ENCODE results near the gene NOS1.

NOS1 gene

GRCh38 chr12:117192057-117192456 is 169.4 kb downstream of the NOS1 start:
- no peak for ATAC-seq
- TF ChIP-seq TCF4 (CRISPR knock-in tag; IDR thresholded peaks at IDR 0.05; ENCODE audit: borderline replicate concordance) (no peak), CREB5 (CRISPR knock-in tag; IDR thresholded peaks at IDR 0.05; ENCODE audit: low read depth) (no peak), GLIS3 (CRISPR knock-in tag; IDR thresholded peaks at IDR 0.05) (no peak), PATZ1 (CRISPR knock-in tag; IDR thresholded peaks at IDR 0.05; ENCODE audit: borderline replicate concordance) (no peak), PPARA (CRISPR knock-in tag; IDR thresholded peaks at IDR 0.05; ENCODE audit: borderline replicate concordance) (no peak), ZNF8 (CRISPR knock-in tag; IDR thresholded peaks at IDR 0.05) (no peak), SNAI2 (CRISPR knock-in tag; IDR thresholded peaks at IDR 0.05) (no peak), ZFP3 (CRISPR knock-in tag; IDR thresholded peaks at IDR 0.05) (no peak), ISL1 (CRISPR knock-in tag; IDR thresholded peaks at IDR 0.05) (no peak), ZFP30 (CRISPR knock-in tag; IDR thresholded peaks at IDR 0.05) (no peak), ARNTL (CRISPR knock-in tag; IDR thresholded peaks at IDR 0.05; ENCODE audit: borderline replicate concordance, low read depth) (no peak), ZNF565 (CRISPR knock-in tag; conservative IDR thresholded peaks at IDR 0.05; ENCODE audit: low read depth) (no peak), CSRNP3 (CRISPR knock-in tag; IDR thresholded peaks at IDR 0.05) (no peak), POU6F1 (CRISPR knock-in tag; IDR thresholded peaks at IDR 0.05; ENCODE audit: borderline replicate concordance, low read depth) (no peak), ZC3H10 (CRISPR knock-in tag; IDR thresholded peaks at IDR 0.05) (no peak), CSDC2 (CRISPR knock-in tag; IDR thresholded peaks at IDR 0.05) (no peak), TOX (CRISPR knock-in tag; IDR thresholded peaks at IDR 0.05; ENCODE audit: borderline replicate concordance) (no peak), BACH2 (CRISPR knock-in tag; IDR thresholded peaks at IDR 0.05; ENCODE audit: borderline replicate concordance) (no peak), ESRRG (CRISPR knock-in tag; IDR thresholded peaks at IDR 0.05) (no peak), OSR1 (CRISPR knock-in tag; IDR thresholded peaks at IDR 0.05) (no peak)

GRCh38 chr12:117190210-117190781 is 171.1 kb downstream of the NOS1 start, which contains the start of gene FBXO21:
TSS of gene FBXO21 (minus strand) at chr12:117190470. CDS start at chr12:117190456, 14 bp downstream.
- peak; percentile 95 for ATAC-seq
- TF ChIP-seq ISL1 (CRISPR knock-in tag; IDR thresholded peaks at IDR 0.05) (no peak), GLIS3 (CRISPR knock-in tag; IDR thresholded peaks at IDR 0.05) (no peak), ZNF565 (CRISPR knock-in tag; conservative IDR thresholded peaks at IDR 0.05; ENCODE audit: low read depth) (no peak), CSDC2 (CRISPR knock-in tag; IDR thresholded peaks at IDR 0.05) (no peak), ZFP30 (CRISPR knock-in tag; IDR thresholded peaks at IDR 0.05) (no peak), ZC3H10 (CRISPR knock-in tag; IDR thresholded peaks at IDR 0.05) (no peak), PATZ1 (CRISPR knock-in tag; IDR thresholded peaks at IDR 0.05; ENCODE audit: borderline replicate concordance) (no peak), OSR1 (CRISPR knock-in tag; IDR thresholded peaks at IDR 0.05) (no peak), SNAI2 (CRISPR knock-in tag; IDR thresholded peaks at IDR 0.05) (no peak), TOX (CRISPR knock-in tag; IDR thresholded peaks at IDR 0.05; ENCODE audit: borderline replicate concordance) (no peak), BACH2 (CRISPR knock-in tag; IDR thresholded peaks at IDR 0.05; ENCODE audit: borderline replicate concordance) (no peak), ARNTL (CRISPR knock-in tag; IDR thresholded peaks at IDR 0.05; ENCODE audit: borderline replicate concordance, low read depth) (no peak), TCF4 (CRISPR knock-in tag; IDR thresholded peaks at IDR 0.05; ENCODE audit: borderline replicate concordance) (no peak), POU6F1 (CRISPR knock-in tag; IDR thresholded peaks at IDR 0.05; ENCODE audit: borderline replicate concordance, low read depth) (no peak), CREB5 (CRISPR knock-in tag; IDR thresholded peaks at IDR 0.05; ENCODE audit: low read depth) (no peak), TSHZ2 (CRISPR knock-in tag; IDR thresholded peaks at IDR 0.05) (no peak), ZFP3 (CRISPR knock-in tag; IDR thresholded peaks at IDR 0.05) (no peak), ZNF70 (CRISPR knock-in tag; IDR thresholded peaks at IDR 0.05) (no peak), ZNF8 (CRISPR knock-in tag; IDR thresholded peaks at IDR 0.05) (no peak)

Data from SK-N-SH treated with all-trans-retinoic acid at 6 μM for 48 hours (cell line).